Cerebellar cortex (tissue), 1 donor: ENCODE results near the gene FCHO1.

Experiments
- DNase-seq: peaks from one replicate; pipeline ENCODE4 v3.0.0-alpha.2; 2015; ENCODE audit warnings: low spot score

Gene FCHO1

DNA sequence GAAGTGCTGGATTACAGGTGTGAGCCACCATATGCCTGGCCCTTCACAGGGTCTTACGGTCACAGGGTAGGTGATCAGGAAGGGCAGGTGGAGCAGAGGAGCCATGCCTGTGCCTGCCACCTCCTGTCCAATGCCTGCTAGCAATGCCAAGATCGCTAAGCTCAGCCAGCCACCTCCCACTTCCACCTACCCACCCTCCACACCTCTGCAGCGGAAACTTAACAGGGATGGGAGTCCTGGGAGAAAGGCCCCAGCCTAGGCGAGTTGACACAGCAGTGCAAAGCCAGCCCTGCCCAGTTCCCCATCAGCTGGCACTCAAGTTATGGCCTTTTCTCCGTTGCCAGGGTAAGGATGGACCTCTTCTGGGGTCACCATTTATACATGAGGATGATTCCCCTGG, 15.9 kb upstream of the FCHO1 start:
- DNase-seq: no peak

DNA sequence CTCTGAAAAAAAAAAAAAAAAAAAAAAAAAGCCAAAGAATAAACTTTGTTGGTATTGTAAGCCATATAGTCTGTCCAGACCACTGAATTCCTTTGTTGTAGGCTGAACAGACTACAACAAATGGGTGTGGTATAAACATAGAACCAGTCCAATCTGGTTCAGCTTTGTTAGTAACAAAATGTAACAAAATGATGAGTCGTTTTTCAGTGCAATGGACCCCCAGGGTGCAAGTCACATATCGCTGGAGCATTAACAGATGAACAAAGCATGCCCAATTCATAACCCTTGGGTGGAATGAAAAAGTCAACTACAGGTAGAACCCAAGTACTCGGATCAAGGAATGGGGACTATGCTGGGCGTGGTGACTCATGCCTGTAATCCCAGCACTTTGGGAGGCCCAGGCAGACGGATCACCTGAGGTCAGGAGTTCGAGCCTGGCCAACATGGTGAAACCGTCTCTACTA, 13.6 kb upstream of the FCHO1 start:
- DNase-seq: no peak

DNA sequence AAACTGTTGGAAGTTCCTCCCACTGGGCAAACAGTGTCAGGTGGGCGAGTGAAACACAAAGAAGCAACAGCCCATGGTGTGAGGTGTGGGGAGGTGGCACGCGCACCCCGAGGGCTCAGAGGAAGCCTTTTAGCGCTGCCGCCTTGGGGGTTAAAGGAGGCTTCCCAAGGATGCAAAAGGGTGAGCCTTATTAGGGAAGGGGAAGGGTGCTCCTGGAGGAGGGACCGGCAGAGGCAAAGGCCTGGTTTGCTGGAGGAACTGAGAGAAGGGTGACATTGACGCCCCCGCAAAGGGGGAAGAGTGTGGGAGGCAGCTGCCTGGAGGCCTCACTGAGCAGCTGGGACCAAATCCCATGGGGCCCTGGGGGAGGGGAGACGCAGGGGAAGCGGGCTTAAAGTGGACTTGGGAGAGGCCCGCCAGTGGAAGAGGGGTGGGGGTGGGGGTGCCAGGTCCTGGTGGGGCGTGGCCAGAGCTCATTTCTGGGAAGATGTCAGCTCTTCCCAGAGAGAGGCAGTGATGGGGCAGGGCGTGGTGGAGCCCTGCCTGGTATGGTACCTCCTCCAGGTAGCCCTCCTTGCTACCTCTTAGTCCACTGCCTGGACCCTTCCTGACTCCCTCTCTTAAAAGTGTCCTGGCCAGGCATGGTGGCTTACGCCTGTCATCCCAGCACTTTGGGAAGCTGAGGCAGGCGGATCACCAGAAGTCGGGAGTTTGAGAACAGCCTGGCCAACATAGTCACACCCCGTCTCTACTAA, 12.0 kb upstream of the FCHO1 start:
- no peak for DNase-seq

DNA sequence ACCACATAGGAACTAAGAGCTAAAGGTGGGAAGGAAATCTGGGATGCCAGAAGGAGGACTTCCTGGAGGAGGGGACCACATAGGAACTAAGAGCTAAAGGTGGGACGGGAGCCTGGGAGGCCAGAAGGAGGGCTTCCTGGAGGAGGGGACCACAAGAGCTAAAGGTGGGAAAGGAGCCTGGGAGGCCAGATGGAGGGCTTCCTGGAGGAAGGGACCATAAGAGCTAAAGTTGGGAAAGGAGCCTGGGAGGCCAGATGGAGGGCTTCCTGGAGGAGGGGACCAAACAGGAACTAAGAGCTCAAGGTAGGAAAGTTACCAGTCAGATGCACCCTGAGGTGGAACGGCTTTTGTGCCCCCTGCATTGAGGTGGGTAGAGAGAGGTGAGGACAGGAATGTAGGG, 9.8 kb upstream of the FCHO1 start:
- no peak for DNase-seq

DNA sequence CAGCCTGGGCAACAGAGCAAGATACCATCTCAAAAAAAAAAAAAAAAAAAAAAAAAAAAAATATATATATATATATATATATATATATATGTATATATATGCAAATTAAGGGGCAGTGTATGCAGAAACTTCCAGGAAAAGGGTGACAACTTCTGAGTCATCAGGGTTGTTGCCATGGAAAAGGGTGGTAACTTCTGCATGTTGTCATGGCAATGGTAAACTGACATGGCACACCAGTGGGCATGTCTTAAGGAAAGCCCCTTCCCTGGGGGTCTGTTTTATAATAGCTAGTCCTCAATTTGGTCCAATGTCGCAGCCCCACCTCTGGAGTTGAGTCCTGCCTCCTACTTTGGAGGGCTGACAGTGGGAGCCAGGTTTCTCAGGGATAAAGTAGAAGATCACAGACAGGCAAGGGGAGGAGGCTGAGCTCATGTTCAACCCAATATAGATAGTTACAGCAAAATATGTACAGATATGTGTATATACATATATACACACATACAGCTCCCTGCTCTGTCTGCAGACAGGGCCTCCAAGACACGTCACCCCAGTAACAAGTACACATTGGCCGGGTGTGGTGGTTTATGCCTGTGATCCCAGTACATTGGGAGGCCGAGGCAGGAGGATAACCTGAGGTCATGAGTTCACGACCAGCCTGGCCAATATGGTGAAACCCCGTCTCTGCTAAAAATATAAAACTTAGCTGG, 7.2 kb upstream of the FCHO1 start:
- DNase-seq: no peak

DNA sequence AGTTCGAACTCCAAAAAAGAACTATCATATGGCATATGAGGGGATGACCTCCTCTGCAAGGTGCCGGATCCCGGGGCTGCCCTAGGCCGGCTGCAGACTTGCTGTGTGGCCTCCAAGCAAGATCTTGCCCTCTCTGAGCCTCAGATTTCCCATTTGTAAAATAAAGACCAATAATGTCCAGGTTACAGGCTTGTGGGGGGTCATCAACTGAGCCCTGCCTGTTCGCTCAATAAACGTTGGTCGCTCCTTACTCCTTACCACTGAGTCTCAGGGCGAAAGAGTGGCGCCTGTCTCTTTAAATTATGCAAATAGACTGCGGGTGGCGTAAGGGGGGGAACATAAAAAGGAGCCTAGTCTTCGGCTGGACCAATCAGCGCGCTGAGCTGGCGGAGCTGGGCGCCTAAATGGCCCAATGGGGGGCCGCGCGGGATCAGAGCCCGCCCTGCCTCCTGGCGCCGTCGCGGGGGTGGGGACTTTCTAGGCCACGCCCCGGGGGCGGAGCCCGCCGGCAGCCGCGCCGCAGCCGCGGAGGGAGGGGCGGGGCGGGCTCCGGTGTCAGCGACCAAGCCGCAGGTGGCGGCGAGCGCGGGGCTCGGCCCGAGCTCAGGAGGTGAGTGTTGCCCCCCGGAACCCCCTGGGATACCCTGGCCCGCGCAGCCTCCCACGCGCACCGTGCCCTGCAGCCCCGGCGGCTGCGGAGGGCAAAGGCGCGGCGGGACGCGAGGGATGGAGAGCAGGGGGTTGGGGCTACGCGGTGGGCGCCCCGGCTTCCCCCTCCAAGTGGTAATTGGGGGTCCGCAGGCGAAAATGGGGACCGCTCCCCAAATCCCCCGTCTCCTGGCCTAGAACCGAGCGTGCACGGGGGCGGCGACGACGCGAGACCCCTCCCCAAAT, 3.8 kb upstream of the FCHO1 start:
- DNase-seq: peak; percentile 98

DNA sequence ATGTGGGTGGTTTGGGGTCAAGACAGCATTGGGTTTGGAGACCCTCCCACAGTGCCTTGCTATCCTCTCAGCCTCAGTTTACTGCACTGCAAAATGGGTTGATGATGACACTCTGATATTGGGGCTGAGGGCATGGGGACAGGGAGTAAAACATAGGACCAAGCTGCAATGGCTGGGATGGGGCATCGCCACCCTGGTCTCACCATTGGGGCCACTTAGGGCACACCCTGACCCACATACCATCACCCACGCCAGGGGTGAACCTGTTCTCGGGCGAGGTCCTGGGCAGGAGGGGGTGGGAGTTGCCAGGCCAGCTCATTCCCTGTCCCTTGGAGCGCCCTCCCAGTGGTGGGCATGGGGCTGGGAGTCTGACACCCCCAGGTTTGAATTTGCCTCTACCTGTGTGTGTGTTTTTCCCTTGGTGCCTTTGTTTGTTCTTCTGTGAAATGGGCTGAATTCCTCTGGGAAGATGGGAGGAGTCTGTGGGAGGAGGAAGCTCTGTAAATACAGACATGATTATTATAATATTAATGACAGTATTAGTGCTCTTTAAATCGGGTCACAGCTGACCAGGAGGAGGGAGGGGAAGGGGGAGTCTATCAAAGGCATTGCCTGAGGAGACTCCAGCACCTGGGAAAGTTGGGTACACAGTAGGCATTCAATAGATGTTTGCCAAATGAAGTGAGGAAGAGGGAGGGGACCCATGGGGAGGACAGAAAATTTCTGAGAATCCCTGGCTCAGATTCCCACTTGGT, 2.2 kb upstream of the FCHO1 start:
- DNase-seq: no peak

DNA sequence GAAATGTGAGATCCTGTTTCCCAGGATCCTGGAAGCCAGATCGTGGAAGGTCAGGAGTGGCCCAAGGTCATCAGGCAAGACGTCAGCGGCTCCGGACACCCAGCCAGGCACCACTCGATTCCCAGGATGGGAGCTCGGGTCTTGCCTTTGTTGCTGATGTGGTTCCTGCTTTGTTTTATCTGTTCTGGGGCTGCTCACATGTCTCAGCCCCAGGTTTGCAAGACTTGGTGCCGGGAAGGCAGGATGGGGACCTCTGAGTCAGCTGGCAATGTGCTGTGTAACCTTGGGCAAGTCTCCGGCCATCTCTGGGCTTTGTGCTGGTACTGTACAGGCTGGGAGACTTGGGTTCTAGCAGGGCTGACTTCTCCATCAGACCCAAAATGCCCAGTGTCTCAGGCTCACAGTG, 1.4 kb upstream of the FCHO1 start:
- DNase-seq: peak; percentile 42

DNA sequence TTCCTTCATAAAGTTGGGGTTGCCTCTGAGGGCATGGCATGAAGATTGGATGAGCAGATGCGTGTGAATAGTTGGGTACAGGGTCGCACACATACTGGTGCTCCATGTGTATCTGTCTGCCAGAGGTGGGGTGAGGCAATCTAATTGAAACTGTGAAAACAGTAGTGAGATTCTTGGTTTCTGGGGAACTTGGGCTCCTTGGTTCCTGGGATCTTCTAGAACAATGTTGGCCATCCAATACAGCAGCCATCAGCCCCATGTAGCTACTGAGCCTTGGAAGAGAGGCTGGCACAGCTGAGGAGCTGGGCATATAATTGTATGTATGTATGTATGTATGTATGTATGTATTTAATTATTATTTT, 616 bp downstream of the FCHO1 start:
- no peak for DNase-seq

DNA sequence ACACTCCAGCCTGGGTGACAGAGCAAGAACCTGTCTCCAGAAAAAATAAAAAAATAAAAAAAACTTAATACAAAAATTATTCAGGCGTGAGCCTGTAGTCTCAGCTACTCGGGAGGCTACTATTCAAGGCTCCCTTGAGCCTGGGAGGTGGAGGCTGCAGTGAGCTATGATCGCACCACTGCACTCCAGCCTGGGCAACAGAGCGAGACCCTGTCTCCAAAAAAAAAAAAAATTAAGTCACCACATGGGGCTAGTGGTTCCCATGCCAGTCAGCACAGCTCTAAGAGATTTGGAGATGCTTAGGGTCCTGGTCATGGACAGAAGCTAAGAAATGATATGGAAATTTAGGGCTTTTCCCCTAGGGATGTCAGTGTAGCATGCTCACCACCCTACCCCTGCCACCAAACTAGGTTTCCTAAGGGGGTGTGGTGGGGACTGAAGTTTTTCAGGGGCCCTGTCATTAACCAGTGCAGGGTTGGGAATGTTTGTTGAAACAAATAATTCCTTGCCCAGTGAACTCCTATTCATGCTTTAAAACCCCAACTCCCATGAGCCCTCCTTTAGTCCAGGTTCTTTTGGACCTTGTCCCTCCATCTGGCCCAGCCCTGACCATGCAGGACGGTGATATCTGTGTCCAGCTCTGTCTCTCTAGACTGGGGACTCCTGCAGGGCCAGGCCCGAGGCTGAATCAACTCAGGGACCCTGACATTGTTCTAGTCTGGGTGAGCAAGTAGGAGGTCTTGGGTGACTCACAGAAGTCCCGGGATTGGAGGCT, 1.8 kb downstream of the FCHO1 start:
- DNase-seq: no peak

DNA sequence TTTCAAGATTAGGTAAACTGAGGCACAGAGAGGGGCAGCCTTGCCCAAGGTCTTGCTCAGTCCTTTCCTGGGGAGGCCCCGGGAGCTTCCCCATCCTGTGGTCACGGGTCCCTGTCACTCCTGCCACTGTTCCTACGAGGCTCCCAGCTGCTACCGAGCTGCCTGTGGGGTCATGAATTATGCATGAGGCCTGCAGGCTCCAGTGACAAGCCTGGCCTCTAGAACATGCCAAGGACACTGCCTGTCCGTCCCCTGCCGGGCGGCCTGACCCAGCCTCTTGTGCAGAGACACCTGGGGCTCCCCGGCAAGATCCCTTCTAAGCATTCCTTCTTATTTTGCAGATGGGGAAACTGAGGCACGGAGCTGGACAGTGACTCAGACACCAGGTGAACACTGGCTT, 2.7 kb downstream of the FCHO1 start:
- no peak for DNase-seq

DNA sequence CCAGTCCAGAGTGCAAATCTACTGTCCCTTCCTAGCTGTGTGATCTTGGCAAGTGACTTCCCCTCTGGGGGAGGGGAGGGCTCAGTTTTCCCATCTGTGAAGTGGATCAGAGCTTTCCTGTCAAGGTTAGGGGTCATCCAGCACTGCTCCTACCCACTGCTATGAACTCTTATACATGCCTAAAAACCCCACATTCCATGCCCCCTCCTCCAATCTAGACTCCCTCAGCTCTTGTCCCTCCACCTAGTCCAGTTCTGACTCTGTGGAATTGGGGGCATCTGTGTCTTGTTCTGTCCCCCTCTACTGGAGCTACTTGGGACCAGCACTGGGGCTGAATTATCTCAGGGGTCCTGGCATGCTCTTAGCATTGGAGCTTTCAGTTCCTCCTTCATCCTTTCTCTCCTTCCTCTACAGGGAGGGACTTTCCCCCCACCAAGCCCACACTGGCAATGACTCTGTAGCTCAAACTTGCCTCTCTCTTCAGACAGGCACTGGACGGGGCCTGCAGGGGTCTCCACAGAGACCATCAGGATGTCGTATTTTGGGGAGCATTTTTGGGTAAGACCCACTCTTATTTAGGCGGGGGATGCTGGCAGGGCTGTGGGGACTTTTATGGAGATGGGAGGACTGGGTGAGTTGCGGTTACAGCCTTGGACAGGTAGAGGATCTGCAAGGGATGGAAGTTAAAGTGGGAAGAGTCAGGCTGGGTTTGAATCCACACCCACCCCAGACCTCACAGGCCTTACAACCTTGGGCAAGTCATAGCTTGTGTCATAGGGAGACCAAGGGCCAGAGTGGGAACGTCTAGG, 3.6 kb downstream of the FCHO1 start:
- no peak for DNase-seq

DNA sequence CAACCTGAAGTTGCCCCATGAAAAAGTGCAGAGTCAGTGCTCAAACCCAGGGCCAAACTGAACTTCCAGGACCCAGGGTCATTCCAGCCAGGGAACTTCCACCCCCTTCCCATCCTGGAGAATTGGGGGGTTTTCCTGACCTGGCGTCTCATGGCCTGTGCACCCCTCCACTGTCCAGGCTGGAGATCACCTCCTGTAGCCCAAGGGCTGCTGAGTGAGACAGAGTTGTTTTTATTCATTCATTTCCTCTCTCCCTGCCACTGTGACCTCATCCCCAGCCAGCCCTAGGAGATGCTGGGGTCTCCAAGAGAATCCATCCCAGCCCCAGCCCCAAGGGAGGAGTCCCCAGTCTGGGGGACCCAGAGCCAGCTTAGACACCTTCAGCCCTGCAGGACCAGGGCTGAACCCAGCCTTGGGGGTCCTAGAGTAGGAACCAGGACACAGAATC, 4.2 kb downstream of the FCHO1 start:
- DNase-seq: no peak

DNA sequence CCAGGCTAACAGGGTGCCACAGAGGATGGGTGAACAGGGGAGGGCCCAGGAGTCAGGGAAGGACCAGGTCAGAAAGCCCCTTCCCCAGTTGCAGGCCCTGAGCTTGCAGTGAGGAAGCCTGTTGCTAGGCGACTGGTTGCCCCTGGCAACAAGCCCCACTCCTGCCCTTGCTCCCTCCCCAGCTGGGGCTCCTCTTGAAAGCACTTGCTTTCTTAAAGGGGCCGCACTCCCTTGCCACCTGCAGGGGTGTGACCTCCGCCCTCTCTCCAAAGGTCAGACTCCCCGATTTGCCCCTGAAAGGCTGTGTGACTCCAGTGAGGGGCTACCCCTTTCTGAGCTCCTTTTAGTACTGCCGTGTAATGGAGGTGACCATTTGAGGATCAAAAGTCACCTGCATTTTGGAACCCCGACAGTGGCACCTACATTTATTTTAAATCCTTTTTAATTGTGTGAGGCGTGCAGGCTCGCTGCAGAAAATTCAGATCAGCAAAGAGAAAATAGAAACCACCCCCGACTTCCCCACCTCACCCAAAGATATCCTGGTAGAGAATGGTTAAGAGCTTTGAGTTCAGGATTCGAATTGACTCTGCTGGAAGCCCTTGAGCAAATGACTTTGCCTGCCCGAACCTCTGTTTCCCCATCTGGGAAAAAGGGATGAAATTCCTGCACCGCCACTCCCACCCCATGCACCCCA, 4.8 kb downstream of the FCHO1 start:
- DNase-seq: peak; percentile 63

DNA sequence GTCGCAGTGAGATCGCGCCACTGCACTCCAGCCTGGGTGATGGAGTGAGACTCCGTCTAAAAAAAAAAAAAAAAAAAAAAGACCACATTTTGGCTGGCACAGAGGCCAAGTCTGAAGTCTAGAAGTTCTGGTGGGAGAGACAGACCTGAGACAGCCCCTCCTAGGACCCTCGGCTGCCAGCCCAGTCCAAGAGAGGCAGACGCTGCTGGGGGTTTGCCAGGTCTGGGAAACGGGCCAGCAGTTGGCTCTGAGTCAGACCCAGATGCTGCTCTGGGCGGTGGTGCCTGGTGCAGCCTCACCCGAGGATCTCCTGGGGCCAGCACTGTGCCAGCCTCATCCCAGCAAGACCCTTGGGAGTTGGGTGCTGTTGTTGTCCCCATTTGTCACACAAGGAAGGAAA, 5.8 kb downstream of the FCHO1 start:
- no peak for DNase-seq

DNA sequence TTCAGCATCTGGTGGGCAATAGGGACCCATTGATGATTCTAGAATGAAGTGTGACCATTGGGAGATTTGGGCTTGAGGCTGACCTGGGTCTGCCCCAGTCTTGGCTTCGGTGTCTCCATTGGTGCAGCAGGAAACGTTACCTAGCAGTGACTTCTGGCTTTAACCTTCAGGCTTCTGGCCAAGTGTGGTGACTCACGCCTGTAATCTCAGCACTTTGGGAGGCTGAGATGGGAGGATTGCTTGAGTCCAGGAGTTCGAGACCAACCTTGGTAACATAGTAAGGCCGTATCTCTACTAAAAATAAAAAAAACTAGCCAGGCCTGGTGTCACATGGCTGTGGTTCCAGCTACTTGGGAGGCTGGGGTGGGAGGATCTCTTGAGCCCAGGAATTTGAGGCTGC, 7.2 kb downstream of the FCHO1 start:
- no peak for DNase-seq

DNA sequence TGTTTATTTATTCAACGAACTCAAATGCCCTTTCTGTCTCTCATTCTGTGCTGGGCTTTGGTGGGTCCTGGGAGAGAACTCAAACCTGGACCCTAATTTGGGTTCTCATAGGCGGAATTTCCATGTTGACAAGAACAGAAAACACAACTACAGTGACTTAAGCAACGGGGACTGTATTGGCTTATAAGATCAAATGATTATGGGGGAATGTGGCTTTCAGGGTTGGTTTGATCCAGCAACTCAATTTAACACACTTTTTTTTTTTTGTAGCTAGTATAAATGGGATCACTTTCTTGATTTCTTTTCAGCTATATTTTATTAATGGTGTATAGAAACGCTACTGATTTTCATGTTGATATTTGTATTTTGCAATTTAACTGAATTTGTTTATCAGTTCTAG, 9.9 kb downstream of the FCHO1 start:
- DNase-seq: no peak

DNA sequence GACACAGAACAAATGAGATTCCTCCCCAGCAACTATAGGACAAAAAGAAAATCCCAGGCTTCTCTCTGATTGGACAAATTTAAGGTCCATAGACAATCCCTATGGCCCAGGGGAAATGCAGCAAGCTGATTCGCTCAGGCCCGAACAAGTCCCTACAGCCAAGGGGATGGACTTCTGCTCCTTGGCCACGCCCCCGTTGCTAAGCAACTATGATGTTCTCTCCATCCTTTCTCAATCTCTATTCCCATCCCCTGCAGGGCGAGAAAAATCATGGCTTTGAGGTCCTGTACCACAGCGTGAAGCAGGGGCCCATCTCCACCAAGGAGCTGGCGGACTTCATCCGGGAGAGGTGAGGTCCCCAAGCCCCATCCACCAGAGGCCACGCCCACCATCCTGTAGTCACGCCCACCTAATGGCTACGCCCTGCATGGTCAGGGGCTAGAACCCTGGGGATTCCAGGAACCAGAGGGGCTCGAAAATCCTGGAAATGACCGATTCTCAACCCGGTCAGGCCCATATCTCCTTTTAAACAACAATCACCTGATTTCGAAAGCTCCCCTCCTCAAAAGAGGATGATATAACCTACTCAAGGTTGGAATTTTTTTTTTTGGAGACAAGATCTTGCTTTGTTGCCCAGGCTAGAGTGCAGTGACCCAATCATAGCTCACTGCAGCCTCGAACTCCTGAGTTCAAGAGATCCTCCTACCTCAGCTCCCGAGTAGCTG, 11.4 kb downstream of the FCHO1 start:
- peak; percentile 65 for DNase-seq

DNA sequence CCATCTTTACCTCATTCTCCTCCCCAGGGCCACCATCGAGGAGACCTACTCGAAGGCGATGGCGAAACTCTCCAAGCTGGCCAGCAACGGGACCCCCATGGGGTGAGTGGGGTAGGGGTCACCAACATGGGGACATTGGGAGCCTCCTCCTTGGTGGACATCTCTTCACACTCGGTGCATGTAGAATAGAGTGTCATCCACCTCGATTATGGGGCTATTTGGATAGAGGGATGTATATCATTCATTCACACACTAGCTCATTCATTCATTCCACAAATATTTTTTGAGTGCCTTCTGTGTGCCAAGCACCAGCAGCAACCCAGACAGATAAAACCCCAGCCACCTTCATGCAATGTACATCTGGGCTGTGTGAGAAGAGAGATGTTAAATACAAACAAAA, 13.1 kb downstream of the FCHO1 start:
- DNase-seq: no peak
